ENCODE results near the gene OPRD1.
"Not testable (repeated sequence)": the region's sequence is repeated elsewhere in the genome, so short reads cannot be mapped to it uniquely, and the experiment has no call there.

The OPRD1 gene

DNA sequence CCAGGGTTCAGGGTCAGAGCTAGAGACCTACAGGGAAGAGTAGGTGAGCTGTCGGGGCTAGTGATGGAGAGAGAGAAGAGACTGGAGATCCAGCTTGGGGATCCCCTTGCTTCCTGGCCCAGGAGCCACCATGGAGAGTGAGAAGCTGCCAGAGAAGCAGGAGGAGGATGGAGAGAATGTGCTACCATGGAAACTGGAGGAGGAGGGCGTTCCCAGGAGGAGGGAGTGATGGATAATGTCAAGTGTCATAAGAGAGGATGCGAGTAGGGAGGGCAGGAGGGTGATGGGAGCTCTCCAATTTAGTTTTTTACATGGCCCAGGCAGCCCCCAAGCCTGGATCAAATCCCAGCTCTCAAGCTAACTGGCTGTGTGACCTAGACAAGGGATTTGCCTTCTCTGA lies 55.9 kb downstream of the OPRD1 start:
- no peak for DNase-seq (ENCODE audit: low read depth, low spot score)
- H3K4me3 ChIP-seq (ENCODE audit: low read depth, low read length): no peak overlapping the region
- in situ Hi-C loops (cut with HindIII; ENCODE audit: low sequenced_read_pairs): no loop called here
- TF ChIP-seq, protein P1, sequence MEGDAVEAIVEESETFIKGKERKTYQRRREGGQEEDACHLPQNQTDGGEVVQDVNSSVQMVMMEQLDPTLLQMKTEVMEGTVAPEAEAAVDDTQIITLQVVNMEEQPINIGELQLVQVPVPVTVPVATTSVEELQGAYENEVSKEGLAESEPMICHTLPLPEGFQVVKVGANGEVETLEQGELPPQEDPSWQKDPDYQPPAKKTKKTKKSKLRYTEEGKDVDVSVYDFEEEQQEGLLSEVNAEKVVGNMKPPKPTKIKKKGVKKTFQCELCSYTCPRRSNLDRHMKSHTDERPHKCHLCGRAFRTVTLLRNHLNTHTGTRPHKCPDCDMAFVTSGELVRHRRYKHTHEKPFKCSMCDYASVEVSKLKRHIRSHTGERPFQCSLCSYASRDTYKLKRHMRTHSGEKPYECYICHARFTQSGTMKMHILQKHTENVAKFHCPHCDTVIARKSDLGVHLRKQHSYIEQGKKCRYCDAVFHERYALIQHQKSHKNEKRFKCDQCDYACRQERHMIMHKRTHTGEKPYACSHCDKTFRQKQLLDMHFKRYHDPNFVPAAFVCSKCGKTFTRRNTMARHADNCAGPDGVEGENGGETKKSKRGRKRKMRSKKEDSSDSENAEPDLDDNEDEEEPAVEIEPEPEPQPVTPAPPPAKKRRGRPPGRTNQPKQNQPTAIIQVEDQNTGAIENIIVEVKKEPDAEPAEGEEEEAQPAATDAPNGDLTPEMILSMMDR (IDR thresholded peaks at IDR 0.05; ENCODE audit: low read depth, low read length): no peak

DNA sequence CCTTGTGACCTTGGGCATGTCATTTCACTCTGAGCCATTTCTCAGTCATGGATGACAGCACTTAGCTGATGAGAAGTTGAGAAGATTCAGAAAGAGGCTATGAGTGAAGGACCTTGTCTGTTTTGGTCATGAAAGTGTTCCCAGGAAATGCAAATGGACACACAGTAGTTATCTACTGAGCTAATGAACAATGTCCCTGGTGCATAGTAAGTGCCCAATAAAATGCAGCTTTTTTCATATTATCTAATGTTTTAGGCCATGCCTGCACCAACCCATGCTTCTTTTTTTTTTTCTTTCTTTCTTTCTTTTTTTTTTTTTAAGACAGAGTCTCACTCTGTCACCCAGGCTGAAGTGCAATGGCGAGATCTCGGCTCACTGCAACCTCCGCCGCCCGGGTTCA lies 58.0 kb downstream of the OPRD1 start:
- in situ Hi-C loops (cut with HindIII; ENCODE audit: low sequenced_read_pairs): no loop called here
- TF ChIP-seq, protein P1 (IDR thresholded peaks at IDR 0.05; ENCODE audit: low read depth, low read length): no peak
- DNase-seq (ENCODE audit: low read depth, low spot score): no peak
- H3K4me3 ChIP-seq (ENCODE audit: low read depth, low read length): no peak overlapping the region

DNA sequence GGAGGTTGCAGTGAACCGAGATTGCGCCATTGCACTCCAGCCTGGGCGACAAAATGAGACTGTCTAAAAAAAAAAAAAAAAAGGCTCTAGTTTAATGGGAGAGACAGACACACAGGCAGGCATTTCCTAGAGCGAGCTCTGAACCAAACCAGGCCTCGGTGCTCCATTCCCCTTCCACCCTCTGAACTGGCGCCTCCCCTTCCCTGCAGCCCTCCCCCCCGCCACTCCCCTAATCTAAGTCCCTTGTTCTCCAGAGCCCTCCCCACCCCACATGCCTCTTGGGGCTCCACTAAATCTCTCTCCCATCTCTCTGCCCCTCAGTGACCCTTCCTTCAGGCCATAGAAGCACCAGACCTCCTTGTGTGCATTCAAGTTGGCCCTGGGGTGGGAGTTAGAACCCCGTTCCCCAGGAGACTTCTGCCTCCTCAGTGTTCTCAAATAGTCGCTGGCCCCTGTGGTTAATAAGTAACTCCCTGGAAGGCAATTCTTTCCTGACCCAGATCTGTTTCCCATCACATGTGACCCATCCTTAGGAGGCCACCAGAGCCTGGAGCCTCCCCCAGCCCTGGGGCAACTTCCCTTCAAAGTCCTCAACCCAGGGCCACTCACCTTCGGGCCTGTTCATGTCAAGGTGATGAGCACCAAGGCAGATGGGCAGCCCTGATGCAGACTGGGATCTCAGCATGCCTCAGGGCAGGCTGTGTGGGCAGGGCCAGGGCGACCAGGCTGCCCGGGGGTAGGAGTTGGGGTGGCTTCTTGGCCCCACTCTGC lies 59.8 kb downstream of the OPRD1 start:
- in situ Hi-C loops (cut with HindIII; ENCODE audit: low sequenced_read_pairs): no loop called here
- H3K4me3 ChIP-seq (ENCODE audit: low read depth, low read length): no peak overlapping the region
- DNase-seq (ENCODE audit: low read depth, low spot score): no peak
- TF ChIP-seq, protein P1 (IDR thresholded peaks at IDR 0.05; ENCODE audit: low read depth, low read length): no peak

DNA sequence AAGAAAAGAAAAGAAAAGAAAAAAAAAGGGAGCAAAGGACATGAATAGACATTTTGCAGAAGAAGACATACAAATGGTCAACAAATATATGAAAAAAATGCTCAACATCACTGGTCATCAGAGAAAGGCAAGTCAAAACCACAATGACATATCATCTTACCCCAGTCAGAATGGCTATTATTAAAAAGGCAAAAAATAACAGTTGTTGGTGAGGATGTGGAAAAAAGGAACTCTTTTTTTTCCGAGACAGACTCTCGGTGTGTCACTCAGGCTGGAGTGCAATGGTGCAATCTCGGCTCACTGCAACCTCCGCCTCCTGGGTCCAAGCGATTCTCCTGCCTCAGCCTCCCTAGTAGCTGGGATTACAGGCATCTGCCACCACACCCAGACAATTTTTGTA lies 63.2 kb downstream of the OPRD1 start:
- DNase-seq (ENCODE audit: low read depth, low spot score); in situ Hi-C loops (cut with HindIII; ENCODE audit: low sequenced_read_pairs): not testable (repeated sequence)

DNA sequence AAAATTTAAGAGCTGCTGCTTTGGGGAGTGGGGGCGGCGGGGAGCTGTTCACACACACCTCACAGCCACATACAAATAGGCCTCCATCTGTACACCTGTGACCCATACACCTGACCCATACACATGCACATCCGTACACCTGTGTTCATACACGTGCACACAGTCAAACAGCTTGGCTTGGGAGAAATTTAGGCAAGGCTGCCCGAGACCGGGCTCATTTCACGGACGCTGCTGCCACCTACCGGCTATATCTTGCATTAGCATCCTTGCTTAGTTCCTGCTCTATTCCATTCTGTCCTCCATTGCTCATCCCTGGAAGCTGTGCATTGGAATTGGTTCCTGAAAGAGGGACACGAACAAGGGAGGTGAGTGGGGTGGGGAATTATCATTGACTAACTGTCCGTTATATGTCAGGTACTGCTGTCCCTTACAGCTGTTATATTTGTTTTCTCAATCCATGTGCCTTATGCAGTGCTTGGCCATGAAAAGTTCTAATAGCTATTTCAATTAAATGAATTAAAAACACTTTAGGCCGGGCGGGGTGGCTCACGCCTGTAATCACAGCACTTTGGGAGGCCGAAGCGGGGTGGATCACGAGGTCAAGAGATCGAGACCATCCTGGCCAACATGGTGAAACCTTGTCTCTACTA lies 65.3 kb downstream of the OPRD1 start:
- no peak overlapping the region for H3K4me3 ChIP-seq (ENCODE audit: low read depth, low read length)
- TF ChIP-seq, protein P1 (IDR thresholded peaks at IDR 0.05; ENCODE audit: low read depth, low read length): peak; percentile 86
- peak; percentile 64 for DNase-seq (ENCODE audit: low read depth, low spot score)
- in situ Hi-C loops (cut with HindIII; ENCODE audit: low sequenced_read_pairs): no loop called here

More for the DNA sequence above, 63.2 kb downstream of the OPRD1 start:
- H3K4me3 ChIP-seq (ENCODE audit: low read depth, low read length): not testable (repeated sequence)

DNA sequence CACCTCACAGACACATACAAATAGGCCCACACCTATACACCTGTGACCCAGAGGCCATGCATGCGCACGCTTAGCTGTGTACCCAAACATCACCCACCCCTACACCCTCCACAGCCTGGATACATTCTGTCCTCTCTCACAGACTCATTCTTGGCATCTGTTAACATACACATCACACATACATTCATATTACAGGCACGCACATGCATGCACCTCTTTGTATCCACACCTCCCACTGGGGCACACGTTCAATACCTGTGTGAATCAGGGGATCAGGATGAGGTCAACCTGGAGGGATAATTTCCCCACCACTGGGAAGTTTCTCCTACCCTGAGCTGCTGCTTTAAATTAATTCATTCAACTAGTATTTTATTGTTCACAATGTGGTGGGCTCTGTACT lies 66.8 kb downstream of the OPRD1 start:
- TF ChIP-seq, protein P1 (IDR thresholded peaks at IDR 0.05; ENCODE audit: low read depth, low read length): no peak
- in situ Hi-C loops (cut with HindIII; ENCODE audit: low sequenced_read_pairs): no loop called here
- no peak overlapping the region for H3K4me3 ChIP-seq (ENCODE audit: low read depth, low read length)
- DNase-seq (ENCODE audit: low read depth, low spot score): no peak

DNA sequence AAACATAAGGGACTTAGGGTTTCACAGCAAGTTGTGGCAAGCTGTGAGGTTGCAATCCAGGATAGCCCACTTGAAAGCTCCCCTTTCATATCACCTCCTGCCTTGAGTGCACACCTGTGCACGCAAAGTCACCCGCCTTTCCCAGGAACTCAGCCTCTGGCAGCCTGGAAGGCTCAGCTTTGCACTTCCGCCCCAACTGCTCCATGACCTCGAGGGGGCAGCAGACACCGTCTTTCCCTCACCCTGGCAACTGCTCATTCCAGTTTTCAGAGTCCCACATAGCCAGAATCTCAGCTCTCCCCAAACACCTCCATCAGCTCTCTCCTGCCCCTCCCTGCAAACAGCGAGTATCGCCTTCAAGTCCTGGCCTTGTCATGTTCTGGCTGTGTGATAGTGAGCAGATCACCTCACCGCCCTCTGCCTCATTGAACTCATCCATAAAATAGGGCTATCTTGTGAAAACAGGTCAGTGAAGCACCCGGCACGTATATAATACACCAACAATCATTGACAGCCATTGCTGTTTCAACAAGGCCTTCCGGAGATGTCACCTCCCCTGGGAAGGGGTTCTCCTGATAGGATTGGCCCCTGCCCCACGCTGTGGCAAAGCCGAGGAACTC lies 70.1 kb downstream of the OPRD1 start:
- TF ChIP-seq, protein P1 (IDR thresholded peaks at IDR 0.05; ENCODE audit: low read depth, low read length): peak; percentile 92
- in situ Hi-C loops (cut with HindIII; ENCODE audit: low sequenced_read_pairs): no loop called here

More for the DNA sequence above, 70.1 kb downstream of the OPRD1 start:
- H3K4me3 ChIP-seq (ENCODE audit: low read depth, low read length): no peak overlapping the region
- peak; percentile 81 for DNase-seq (ENCODE audit: low read depth, low spot score)
